Suprapubic skin (tissue), 3 donors: ENCODE measurements around the gene NUP62.

Experiments used
- CTCF ChIP-seq, 2 donors: fragments of 200-600 bp in 1 of 2; fragments of 450-650 bp in 1 of 2; sonication (generic) in 1 of 2; IDR thresholded peaks; one replicate each; pipeline ENCODE4 v1.5.1; 2016 to 2019; ENCODE audit warnings: antibody characterized with exemption in 2 of 2, mild to moderate bottlenecking in 1 of 2, moderate library complexity in 1 of 2
- EP300 ChIP-seq: sonication (generic); formaldehyde crosslinking; IDR thresholded peaks from one replicate; pipeline ENCODE4 v1.6.1; 2017; ENCODE audit warnings: antibody characterized with exemption
- POLR2A ChIP-seq, 2 donors: fragments of 450-650 bp; IDR thresholded peaks; one replicate each; pipeline ENCODE4 v1.6.1; 2017; ENCODE audit warnings: antibody characterized with exemption in 2 of 2, mild to moderate bottlenecking in 2 of 2, moderate library complexity in 2 of 2

GRCh38 chr19:49869484-49870308 lies 59.6 kb downstream of the NUP62 start:
- TF ChIP-seq CTCF (IDR thresholded peaks at IDR 0.05) (peak in 1 of 2 donors; percentile 25), POLR2A (IDR thresholded peaks at IDR 0.05) (peak in 1 of 2 donors; percentile 34), EP300 (no peak)
